HG03175 (cell line): ENCODE data around the gene ABCC8.
A peak's percentile ranks its signal among the peaks of the same experiment; 100 is the strongest.

Experiments used
- ATAC-seq: cut with Tn5 transposase; IDR thresholded peaks from one replicate; pipeline ENCODE4 v1.9.1; 2021; ENCODE audit warnings: mild to moderate bottlenecking, moderate library complexity; ENCODE audit not compliant: unreplicated experiment

ABCC8 gene

DNA sequence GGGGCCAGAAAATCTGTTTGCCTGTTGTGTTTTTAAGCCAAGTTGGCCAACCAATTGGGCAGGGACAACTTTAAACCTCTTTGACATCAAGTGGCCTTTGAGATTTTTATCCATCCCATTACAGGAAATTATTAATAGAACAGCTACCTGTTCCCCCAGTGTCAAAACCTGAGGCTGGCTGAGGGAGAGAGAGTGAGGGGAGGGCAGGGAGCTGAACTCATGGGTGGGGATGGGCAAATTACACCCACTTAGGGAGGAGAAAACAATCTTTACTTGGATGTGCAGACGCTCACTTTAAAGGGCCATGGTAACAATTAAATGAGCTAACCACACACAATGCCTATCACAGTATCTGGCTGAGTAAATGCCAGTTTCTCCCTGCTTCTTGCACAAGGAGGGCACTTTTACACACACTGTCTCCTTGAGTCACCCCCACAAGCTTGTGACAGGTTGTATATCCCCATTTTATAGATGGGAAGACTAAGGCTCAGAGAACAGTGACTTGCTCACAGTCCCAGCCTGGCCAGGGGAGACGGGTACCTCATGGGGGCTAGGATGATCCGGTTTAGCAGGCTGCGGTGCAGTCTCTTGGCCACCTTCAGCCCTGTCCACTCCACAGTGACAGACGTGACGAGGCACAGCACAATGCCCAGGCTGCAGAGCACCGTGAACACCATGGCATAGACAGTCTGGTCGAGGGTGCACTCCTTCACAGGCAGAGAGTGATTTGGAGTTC, 70.4 kb downstream of the ABCC8 start:
- ATAC-seq = no peak

DNA sequence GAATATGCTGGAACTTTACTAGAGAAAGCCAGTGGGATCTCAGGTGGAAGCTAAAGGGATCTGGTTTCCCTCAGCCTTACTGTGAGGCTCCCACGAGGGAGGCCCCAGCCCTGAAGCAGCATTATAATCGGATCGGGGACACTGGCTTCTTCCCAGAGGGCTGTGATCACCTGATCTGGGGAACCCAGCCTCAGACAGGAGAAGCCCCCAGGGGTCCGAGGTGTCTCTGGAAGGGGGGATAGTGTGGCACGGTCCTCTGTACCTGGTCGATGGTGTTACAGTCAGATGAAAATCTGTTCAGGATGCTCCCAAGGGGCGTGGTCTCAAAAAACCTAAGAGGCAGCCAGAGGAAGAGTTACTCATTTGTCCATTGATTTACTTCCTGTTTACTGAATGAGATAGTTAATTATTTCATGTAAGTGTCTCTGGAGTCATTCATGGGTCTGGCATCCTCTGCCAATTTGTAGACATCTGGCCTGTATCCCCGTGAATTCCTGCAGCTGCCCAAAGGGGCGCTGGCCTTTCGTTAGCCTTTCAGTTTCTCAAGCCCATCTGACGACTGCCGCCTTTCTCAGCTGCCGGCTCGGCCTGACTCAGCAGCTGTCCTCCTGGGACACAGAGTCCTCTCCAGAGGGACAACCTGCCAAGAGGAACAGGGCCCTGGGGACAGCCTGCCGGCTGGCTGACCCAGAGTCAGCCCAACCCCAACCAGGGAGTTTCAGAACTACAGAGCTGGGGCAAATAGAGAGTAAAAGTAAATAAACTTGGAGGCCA, 71.2 kb downstream of the ABCC8 start:
- ATAC-seq = peak; percentile 63

DNA sequence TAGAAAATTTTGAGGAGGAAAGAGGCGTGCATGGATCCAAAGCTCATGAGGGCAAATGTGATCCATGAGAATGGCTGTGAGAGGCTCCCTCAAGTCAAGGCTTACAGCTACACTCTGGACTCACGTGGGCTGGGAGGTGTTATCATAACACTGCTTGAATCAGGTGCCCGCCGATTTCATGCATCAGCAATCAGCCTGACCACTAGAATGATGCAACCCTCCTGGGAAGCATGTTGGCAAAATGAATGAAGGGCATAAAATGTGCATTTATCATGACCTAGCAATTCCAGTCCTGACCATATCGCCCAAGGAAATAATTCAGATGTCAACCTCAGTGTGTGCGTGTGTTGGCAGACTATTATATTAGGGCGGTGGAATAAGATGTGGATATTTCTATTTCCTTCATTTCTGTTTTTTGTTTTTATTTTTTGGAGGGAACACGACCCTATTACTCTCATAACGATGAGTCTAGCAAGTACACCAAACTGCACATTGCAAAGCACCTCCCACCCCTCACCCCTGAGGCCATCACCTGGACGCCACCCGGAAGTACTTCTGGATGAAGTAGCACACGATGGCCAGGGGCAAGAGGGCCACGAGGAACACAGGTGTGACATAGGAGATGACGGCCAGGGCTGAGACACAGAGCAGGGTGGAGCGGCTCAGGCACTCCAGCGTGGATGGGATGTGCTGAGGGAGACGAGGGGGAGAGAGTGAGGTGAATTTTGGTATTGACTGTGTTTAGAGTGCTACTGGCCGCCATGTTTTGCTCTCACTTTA, 72.5 kb downstream of the ABCC8 start:
- ATAC-seq = no peak

DNA sequence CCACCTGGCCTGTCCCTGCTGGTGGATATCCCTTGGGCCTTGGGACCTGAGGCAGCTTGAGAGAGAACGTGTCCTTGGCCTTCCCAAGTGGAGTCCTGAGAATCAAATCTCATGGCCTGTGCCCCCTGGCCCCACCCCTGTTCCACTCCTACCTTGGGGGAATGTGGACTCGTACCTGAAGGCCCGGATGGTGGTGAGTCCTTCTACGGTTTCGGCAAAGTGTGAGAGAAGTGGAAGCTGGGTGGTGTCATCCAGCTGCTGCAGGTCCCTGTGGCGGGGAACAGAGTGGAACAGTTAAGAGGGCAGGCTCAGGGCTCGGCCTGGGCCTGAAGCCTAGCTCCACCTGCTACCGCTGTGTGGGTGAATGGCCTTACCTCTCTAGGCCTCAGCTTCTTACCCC, 74.2 kb downstream of the ABCC8 start:
- no peak for ATAC-seq

DNA sequence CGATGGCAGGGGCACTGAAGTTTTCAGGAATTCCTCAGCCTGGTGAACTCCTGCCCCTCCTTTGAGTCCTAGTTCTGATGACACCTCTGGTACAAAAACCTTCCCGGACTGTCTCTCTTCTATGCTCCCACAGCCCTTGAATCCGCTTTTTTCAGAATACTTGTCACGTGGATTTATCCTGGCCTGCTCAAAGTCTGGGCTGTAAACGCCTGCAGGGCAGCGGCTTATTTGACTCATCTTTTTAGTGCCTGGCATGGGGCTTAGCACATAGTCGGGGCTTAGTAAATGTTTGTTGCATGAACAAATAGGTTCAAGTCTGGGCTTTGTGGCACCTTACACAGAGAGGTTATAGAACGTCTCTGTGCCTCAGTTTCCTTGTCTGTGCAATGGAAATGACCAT, 74.8 kb downstream of the ABCC8 start:
- no peak for ATAC-seq

DNA sequence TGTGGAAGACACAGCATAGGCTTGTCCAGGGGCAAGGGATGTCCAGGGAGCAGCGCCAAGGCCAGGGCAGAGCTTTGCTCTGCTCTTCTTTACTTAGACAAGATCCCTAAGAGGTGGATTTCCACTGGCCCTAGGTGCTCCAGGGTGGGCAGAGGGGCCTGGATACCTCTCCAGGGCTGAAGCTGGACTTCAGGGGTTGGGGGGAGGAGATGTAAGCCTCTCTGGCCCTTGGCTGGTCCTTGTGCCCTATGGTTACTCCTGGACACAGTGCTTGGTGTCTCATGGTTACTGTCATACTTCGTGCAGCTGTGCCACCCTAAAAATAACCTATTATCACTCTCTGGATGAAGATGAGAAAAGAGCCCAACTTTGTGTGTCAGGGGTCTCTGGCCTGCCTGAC, 75.3 kb downstream of the ABCC8 start:
- ATAC-seq = no peak

DNA sequence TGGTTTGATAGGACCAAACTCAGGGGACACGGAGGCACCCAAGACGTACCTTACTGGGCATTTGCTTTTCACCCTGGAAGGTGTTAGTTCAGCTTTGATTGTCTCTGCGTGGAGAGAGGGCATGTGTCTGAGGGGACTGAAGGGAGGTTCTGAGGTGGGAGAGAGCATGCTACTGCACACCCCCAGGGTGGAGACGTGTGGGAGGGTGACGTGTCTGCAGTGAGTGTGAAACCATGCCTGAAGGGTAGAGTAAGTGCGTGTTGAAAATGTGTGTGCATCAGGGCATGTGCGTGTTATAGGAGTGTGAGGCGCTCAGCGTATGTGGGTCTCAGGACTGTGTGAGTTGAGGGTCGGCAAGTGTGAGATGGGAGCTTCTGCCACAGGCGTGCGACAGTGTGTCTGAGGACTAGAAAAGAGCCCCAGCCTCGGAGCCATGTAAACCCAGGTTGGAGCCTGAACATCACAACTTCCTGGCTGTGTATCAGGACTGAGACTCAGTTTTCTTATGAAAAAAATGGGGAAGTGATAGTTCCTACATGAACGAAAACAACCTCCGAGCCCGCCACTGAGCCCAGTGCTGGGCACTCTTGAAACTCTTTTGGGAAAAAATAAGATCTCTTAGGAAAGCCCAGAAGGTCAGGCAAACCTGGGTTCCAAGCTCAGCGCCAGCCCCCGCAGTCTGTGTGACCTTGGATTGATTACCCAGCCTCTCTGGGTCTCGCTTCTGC, 76.4 kb downstream of the ABCC8 start:
- ATAC-seq = peak; percentile 70

DNA sequence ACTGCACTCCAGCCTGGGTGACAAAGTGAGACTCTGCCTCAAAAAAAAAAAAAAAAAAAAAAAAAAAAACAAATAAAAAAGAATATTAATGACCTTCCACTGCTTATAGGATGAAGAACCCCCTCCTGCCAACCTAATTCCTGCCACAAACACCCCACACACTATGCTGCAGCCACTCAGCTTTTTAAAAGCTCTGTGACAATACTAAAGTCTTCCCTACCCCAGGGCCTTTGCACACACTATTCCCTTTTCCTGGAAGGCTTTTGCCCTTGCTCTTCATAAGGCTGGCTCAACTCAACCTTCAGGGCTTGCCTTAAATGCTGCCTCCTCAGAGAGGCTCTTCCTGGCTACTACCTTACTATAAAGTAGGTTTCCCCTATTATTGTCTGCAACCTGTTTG, 77.4 kb downstream of the ABCC8 start:
- no peak for ATAC-seq

DNA sequence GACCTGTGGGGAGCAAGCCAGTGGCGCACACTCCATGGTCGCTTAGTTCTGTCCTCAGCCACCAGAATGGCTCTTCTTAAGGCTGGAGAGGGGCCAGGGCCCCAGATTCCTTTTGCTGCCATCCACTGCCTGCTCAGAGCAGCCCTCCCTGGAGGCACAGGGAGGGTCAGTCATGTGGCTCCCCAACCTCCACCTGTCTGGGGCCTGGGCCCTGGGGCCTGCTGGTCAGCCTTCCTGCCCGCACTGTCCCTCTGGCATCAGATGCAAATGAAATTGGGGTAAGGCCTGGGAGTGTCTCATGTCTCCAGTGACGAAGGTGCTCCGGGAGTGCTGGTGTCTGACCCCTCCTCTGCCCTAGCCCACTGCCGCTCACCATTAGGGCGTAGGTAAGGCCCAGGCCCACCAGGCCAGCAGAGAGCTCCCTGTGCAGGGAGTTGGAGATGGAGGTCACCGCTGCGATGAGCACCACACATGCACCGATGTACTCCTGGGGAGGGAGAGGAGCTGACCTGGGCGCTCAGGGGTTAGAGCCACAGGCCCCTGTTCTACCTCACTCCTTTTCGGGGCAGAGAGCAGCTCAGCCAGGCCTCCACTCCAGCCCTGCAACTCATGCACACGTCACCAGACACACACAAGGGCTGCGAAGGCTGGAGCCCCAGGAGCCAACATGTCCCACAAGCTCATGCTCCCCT, 79.2 kb downstream of the ABCC8 start:
- no peak for ATAC-seq

DNA sequence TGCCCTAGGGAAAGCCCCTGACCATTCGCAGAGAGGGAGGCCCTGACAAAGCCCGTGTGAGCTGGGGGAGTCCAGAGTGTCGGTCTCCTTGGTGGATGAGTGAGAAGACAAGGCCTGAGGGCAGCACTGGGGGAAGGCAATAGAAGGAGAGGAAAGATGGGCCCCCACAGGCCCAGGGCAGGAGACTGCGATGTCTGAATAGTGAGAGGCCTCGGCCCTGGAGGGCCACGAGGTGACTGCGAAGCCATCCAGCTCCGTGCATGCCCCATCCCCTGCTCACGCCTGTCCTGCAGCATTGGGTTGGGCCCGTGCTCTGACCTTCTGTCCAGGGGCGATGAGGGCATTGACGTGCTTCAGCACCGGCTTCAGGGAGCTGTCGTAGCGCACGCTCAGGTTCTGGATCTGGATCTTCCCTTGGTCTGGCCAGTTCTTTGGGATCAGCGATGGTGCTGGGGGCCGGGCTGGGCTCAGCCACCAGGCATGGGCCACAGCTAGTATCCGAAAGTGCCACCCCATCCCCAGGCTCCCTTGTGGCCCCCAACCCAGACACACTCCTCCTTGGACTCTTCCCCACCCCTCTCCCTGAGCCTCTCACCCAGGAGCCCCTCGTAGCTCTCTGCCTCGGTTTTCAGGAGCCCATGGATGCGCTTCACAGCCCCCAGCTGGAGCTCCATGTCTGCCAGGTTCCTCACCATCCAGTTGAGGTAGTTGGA, 79.9 kb downstream of the ABCC8 start:
- no peak for ATAC-seq

DNA sequence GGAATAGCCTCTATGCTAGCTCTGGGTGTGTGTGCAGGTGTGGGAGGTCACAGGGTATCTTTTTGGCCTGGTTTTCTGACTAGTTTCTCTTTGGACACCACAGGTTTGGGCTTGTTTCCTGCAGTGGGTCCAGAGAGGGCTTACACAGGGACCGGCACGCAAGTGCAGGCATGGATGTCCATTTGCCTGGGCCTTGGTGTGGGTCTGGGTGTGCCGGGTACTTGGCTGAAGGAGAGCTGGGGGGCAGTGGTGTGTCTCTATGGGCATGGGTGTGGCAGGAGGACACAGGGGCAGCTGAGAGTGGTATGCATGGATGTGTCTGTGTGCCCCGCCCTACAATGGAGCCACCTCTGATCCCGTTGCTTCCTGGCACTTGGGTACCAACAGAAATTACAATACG, 80.7 kb downstream of the ABCC8 start:
- ATAC-seq = no peak

DNA sequence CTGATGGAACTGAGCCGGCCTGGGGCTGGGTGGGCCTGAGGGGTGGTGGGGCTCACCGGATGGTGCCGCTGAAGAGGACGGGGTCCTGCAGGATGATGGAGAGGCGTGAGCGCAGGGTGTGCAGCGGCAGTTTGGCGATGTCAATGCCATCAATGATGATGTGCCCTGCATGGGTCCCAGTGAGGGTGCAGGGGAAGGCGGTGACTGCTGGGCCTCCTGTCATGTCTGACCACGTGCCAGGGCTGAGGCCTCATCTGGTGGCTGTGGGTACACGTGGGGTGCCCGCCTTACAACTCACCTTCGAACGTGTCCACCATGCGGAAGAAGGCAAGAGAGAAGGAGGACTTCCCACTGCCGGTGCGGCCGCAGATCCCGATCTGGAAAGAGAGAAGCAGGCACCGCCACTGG, 81.1 kb downstream of the ABCC8 start:
- no peak for ATAC-seq

DNA sequence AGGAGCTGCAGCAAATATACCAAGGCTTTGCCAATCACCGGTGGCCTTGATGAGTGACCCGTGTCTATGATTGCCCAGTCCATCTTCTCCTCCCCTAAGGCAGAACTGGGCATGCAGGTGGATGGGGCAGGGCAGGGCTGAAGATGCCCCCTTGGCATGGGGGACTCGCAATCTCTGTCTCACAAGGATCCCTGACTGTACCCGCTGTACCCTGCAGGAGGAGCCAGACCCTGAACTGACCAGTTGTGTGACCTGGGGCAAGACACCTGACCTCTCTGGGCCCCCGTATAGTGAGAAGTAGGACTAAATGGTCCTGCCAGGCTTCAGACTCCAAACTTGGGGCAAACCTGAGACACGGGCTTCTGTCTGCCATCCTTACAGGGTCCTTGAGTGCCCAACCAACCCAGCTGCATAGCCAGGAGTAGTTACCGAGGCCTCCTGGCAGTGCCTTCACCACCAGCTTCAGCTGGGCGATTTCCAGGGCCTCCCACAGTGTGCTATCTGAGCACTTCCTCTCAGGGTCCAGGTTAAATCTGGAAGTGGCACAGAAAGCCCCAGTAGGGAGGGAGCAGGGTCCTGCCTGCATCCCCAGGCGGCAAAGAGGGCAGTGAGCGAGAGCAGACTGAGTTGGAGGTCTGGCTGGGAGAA, 81.8 kb downstream of the ABCC8 start:
- ATAC-seq = no peak

DNA sequence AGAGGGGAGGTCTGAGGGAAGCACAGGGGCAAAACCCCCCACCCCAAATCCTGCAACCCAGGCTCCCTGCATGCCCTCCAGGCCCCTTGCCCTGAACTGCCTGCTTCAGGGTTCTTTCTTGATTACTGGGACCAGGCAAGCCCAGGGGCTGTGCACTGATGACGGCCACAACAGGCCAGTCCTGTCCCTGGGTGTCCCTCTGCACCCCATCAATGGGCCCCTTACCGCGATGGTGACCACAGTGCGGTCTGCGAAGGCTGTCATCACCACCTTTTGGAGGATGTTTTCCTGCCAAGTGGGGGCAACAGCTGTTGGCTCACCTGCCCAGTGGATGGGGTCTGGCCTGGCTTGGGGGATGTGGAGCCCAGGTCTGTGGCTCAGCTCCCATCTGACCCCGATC, 83.2 kb downstream of the ABCC8 start:
- ATAC-seq = no peak

DNA sequence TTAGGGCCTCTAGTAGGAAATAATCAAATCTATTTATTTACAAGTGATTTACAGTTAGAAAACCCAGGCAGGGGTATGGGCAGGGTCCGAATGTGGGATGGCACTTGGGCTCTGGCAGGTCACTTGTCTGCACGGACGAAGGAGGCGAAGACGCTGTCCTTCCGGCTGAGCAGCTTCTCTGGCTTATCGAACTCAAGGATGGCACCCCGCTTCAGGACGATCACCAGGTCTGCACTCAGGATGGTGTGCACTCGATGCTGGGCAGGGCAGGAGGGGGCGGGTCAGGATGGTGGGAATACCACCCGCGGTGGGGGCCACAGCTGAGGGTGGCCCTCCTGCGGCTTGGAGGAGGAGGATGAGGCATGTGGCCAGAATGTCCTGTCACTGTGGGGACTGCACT, 83.8 kb downstream of the ABCC8 start:
- ATAC-seq = no peak

DNA sequence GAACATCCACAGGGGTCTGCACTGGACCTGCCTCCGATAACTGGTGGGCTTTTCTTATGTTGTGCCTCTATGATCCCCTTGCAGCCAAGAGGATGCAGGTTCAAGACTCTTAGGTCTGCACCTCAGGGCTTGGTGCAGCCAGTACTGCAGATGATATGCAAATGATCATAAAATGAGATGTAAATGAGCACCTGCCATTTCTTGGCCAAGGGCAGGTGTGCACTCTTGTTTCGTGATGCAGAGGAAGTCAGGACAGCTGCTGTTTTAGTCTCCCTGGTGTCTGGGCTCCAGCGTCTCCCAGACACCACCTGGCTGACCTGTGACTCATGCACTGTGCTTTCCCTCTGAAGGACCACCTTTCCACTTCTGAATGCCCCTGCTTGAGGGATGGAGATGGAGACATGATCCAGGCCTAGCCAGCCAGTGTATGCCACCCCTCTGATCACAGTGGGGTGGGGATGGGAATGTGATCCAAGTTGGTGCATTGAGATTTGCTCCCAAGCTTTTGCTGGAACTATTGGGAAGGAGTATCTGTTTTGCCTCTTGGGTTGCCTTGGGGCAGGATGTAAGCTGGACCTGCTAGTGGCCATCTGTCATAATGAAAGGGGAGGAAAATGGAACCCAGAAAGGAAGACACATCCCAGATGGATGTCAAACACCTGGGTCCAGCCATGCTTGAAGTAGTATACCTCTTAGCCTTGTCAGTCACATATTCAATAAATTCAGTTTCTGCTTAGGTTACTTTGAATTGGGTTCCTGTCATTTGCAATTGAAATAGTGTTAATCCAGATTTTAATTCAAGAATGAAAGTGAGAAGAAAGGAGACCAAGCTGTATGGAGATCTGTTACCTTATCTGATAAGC, 84.9 kb downstream of the ABCC8 start:
- no peak for ATAC-seq

DNA sequence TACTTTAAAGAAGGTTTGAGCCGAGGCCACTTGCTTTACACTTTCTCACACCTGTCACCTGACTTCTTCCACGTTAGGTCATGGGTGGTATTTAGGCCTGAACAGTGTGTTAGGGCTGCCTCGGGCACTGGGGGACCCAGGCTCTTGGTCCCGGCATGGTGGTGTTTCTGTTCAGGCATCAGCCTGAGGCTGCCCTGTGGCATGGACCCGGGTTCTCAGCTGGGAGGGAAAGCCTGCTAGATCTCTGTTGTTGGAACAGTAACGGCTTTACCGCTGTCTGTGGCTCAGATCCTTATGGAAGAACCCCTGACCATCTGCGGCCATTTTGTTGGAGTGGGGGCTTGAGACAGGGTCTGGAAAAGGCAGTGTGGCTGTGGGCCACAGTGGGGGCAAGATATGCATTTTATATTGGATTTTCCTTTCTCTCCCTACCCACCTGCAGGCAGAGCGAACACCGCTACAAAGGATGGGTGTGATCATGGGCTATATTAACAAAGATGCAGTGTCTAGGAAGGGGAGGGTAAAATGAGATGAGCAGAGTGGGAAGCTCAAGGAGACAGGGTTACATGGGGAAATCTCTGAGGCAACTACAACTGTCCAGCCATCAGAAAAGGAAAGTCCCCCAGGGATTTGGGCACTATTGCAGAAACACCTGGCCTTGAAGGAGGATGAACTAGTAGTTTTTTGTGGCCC, 86.5 kb downstream of the ABCC8 start:
- no peak for ATAC-seq
